Lung (tissue), 12 donors: ENCODE measurements around the gene SLC23A2. TPM values are rescaled to one million over a fixed set of nuclear protein-coding genes. Genes with fewer than 3 reads are reported as not detected.

ENCODE experiments used
- ATAC-seq: fragments of 200-7000 bp; cut with Tn5 transposase; one replicate; pipeline ENCODE4 v1.9.1; 2020; ENCODE audit warnings: moderate number of reproducible peaks; ENCODE audit not compliant: insufficient read depth, low FRiP score
- DNase-seq, 3 donors: peaks; one replicate each; pipeline ENCODE4 v3.0.0-alpha.2; 2013 to 2017
- H3K27ac ChIP-seq, 2 donors: one replicate each; pipeline ENCODE4 v1.5.1; 2013; ENCODE audit warnings: mild to moderate bottlenecking in 2 of 2, moderate library complexity in 2 of 2, control low read depth in 1 of 2, inconsistent platforms in 1 of 2, low read depth in 1 of 2, low read length in 1 of 2
- H3K27me3 ChIP-seq, 3 donors: one replicate each; pipeline ENCODE4 v1.5.1; 2013; ENCODE audit warnings: low read length in 2 of 3; ENCODE audit not compliant: control insufficient read depth in 3 of 3, insufficient read depth in 3 of 3
- H3K36me3 ChIP-seq, 4 donors: one replicate each; pipeline ENCODE4 v1.5.1; 2013; ENCODE audit warnings: low read length in 4 of 4, mild to moderate bottlenecking in 1 of 4, moderate library complexity in 1 of 4; ENCODE audit not compliant: control insufficient read depth in 4 of 4, insufficient read depth in 4 of 4
- H3K4me1 ChIP-seq, 5 donors: one replicate each; pipeline ENCODE4 v1.5.1; 2013; ENCODE audit warnings: low read length in 5 of 5, mild to moderate bottlenecking in 2 of 5, moderate library complexity in 1 of 5; ENCODE audit not compliant: control insufficient read depth in 5 of 5, insufficient read depth in 5 of 5
- H3K4me3 ChIP-seq: one replicate; pipeline ENCODE4 v1.5.1; 2013; ENCODE audit warnings: mild to moderate bottlenecking, control low read depth, moderate library complexity
- H3K9ac ChIP-seq, 2 donors: one replicate each; pipeline ENCODE4 v1.5.1; 2013; ENCODE audit warnings: low read length in 2 of 2, control low read depth in 1 of 2; ENCODE audit not compliant: insufficient read depth in 1 of 2
- H3K9me3 ChIP-seq, 4 donors: one replicate each; pipeline ENCODE4 v1.5.1; 2013; ENCODE audit warnings: low read length in 3 of 4, mild to moderate bottlenecking in 1 of 4, moderate library complexity in 1 of 4; ENCODE audit not compliant: control insufficient read depth in 4 of 4, insufficient read depth in 3 of 4
- WGBS, 2 donors: extraction: QIAGEN DNeasy Blood & Tissue Kit; methylation state at CpG; one replicate each; pipeline ENCODE4 v1.1.7; 2013; 5-methylcytosine and 5-hydroxymethylcytosine counted together
- polyA plus RNA-seq, 2 donors: library from polyadenylated mRNA; stranded (reverse); fragments of 200-250 nt; gene quantifications; one replicate each; pipeline ENCODE4 v1.2.1, GENCODE V29; 2013
- total RNA-seq, 2 donors: library from RNA; depleted of rRNA in 1 of 2; stranded (reverse); fragments of >200 nt in 1 of 2; gene quantifications; one replicate each; pipeline ENCODE4 v1.2.1, GENCODE V29; 2014 to 2021
- TF ChIP-seq, protein P1 (sequence below): IDR thresholded peaks from 2 replicates; pipeline ENCODE4 v1.5.1; 2012; ENCODE audit warnings: mild to moderate bottlenecking; ENCODE audit errors: control extremely low read depth, extremely low read depth
- donor health status: control.
- donor health status: control.
- donor health status: Bipolar disorder and iron deficiency.
- donor health status: healthy.
- donor health status: DM: yes; HTN: yes; CAD: no.

SLC23A2 gene
- total and polyA plus RNA-seq, 4 donors, result 6.0 to 23.5 (median 14.3) TPM

DNA sequence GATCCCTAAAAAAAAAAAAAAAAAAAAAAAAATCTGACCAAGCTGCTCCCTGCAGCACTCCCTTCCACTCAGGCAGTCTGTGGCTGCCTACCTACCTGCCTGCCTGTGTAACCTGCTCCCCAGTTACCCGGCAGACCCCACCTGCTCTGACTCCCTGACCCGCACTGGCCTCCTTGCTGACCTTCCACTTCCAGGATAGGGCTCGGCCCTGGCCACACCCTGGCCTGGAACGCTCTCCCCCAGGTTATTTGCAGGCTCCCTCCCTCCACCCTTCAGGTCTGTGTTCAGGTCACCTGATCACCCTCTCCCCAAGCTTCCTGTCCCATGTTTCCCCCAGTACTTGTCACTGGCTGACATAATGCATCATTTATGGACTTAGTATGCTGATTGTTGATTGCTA, 134.3 kb downstream of the SLC23A2 start:
- Histone ChIP-seq H3K36me3 (peaks cover 3 to 35% (median 7%) of the 10 kb centered on the region in 4 donors), H3K27me3 (no peaks in the 10 kb centered on the region), H3K9me3 (no peaks in the 10 kb centered on the region), H3K4me1 (peaks cover 0 to 3% (median 0%) of the 10 kb centered on the region in 5 donors), H3K4me3 (no peak overlapping the region), H3K27ac (no peak overlapping the region), H3K9ac (no peak overlapping the region)
- WGBS, 2 donors, result 94 to 95% methylated on average over 4 of the region's 4 CpGs
- DNase-seq (no peak), ATAC-seq (no peak)
- TF ChIP-seq, protein P1, sequence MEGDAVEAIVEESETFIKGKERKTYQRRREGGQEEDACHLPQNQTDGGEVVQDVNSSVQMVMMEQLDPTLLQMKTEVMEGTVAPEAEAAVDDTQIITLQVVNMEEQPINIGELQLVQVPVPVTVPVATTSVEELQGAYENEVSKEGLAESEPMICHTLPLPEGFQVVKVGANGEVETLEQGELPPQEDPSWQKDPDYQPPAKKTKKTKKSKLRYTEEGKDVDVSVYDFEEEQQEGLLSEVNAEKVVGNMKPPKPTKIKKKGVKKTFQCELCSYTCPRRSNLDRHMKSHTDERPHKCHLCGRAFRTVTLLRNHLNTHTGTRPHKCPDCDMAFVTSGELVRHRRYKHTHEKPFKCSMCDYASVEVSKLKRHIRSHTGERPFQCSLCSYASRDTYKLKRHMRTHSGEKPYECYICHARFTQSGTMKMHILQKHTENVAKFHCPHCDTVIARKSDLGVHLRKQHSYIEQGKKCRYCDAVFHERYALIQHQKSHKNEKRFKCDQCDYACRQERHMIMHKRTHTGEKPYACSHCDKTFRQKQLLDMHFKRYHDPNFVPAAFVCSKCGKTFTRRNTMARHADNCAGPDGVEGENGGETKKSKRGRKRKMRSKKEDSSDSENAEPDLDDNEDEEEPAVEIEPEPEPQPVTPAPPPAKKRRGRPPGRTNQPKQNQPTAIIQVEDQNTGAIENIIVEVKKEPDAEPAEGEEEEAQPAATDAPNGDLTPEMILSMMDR, result no peak

DNA sequence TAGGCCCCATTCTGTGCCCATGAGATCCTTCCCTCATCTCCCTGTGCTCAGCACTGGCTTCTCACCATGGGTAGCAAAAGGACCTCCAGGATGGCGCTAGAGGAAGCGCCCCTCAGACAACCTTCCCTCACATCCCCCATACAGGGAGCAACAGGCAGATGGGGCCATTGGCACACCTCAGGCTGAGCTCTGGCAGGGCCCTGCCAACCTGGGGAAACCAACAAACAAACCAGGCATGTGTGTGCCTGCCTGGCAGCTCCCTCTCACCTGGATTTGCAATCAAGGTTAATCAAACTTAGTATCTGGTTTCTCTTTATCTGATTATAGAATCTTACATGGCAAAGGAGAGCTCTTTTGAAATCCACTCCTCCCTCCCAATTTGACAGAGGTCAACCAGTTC, 134.9 kb downstream of the SLC23A2 start:
- H3K27me3 ChIP-seq, result no peaks in the 10 kb centered on the region
- H3K4me3 ChIP-seq, result no peak overlapping the region
- no peak for DNase-seq
- H3K4me1 ChIP-seq, result peaks cover 0 to 3% (median 0%) of the 10 kb centered on the region in 5 donors
- TF ChIP-seq, protein P1, result no peak
- 100% methylated on average over 2 of the region's 2 CpGs for WGBS, 2 donors
- H3K27ac ChIP-seq, result no peak overlapping the region
- peaks cover 3 to 39% (median 10%) of the 10 kb centered on the region in 4 donors for H3K36me3 ChIP-seq
- no peaks in the 10 kb centered on the region for H3K9me3 ChIP-seq
- H3K9ac ChIP-seq, result no peak overlapping the region
- ATAC-seq, result no peak

GRCh38 chr20:4864311-4864752, 137.0 kb downstream of the SLC23A2 start:
- H3K36me3 ChIP-seq, result peaks cover 8 to 37% (median 19%) of the 10 kb centered on the region in 4 donors
- peak in 1 of 3 donors; percentile 28 for DNase-seq
- WGBS, 2 donors, result 75 to 89% methylated on average over 4 of the region's 4 CpGs

More at GRCh38 chr20:4864311-4864752, 137.0 kb downstream of the SLC23A2 start:
- TF ChIP-seq, protein P1, result no peak
- Histone ChIP-seq H3K9ac (no peak overlapping the region), H3K9me3 (no peaks in the 10 kb centered on the region), H3K4me1 (peaks cover 0 to 3% (median 0%) of the 10 kb centered on the region in 5 donors), H3K4me3 (no peak overlapping the region), H3K27ac (no peak overlapping the region), H3K27me3 (no peaks in the 10 kb centered on the region)
- ATAC-seq, result no peak
